Ovary (tissue), 3 donors: ENCODE results near the gene RPRD2.

ENCODE experiments used
- POLR2A ChIP-seq: fragments of 450-650 bp; IDR thresholded peaks from one replicate; pipeline ENCODE4 v1.6.1; 2017; ENCODE audit warnings: antibody characterized with exemption, mild to moderate bottlenecking, moderate library complexity
- TF ChIP-seq, protein P1 (sequence below), 3 donors: fragments of 450-650 bp in 2 of 3; fragments of 200-600 bp in 1 of 3; IDR thresholded peaks; one replicate each; pipeline versions ENCODE4 v1.5.1 to v1.8.0; 2016 to 2022; ENCODE audit warnings: antibody characterized with exemption in 3 of 3, mild to moderate bottlenecking in 1 of 3
- donor health status: DM: no; HTN: no; CAD: no.

DNA sequence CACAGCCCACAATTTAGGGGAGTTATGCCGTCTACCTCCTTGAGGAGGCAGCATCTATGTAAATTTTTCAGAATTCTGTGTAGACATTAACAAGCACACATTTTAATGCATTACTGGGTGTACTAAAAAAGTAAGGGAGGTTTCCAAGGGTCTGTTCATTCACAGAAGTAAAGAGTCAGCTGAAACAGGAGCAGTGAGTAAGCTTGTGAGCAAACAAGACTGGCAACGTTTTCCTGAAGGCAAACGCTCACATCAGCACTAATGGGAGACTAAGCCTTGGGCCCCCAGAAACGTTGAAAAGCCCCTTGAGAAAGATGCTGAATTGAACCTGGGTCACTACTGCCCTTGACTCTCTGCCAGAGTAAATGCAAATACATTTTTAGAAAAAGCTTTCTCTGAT is 25.7 kb downstream of the RPRD2 start:
- TF ChIP-seq, protein P1, sequence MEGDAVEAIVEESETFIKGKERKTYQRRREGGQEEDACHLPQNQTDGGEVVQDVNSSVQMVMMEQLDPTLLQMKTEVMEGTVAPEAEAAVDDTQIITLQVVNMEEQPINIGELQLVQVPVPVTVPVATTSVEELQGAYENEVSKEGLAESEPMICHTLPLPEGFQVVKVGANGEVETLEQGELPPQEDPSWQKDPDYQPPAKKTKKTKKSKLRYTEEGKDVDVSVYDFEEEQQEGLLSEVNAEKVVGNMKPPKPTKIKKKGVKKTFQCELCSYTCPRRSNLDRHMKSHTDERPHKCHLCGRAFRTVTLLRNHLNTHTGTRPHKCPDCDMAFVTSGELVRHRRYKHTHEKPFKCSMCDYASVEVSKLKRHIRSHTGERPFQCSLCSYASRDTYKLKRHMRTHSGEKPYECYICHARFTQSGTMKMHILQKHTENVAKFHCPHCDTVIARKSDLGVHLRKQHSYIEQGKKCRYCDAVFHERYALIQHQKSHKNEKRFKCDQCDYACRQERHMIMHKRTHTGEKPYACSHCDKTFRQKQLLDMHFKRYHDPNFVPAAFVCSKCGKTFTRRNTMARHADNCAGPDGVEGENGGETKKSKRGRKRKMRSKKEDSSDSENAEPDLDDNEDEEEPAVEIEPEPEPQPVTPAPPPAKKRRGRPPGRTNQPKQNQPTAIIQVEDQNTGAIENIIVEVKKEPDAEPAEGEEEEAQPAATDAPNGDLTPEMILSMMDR (IDR thresholded peaks at IDR 0.05): no peak
- TF ChIP-seq POLR2A: no peak
